NCI-H2107 treated with DMSO at 0.1 percent for 48 hours (cell line): Measurements from ENCODE around the gene HSD3B7.
A peak's percentile ranks its signal among the peaks of the same experiment; 100 is the strongest.

Experiments used
- DNase-seq: peaks from one replicate; lab custom pipeline; 2025; ENCODE audit not compliant: unreplicated experiment; lab: John Stamatoyannopoulos, UW

HSD3B7 gene

DNA sequence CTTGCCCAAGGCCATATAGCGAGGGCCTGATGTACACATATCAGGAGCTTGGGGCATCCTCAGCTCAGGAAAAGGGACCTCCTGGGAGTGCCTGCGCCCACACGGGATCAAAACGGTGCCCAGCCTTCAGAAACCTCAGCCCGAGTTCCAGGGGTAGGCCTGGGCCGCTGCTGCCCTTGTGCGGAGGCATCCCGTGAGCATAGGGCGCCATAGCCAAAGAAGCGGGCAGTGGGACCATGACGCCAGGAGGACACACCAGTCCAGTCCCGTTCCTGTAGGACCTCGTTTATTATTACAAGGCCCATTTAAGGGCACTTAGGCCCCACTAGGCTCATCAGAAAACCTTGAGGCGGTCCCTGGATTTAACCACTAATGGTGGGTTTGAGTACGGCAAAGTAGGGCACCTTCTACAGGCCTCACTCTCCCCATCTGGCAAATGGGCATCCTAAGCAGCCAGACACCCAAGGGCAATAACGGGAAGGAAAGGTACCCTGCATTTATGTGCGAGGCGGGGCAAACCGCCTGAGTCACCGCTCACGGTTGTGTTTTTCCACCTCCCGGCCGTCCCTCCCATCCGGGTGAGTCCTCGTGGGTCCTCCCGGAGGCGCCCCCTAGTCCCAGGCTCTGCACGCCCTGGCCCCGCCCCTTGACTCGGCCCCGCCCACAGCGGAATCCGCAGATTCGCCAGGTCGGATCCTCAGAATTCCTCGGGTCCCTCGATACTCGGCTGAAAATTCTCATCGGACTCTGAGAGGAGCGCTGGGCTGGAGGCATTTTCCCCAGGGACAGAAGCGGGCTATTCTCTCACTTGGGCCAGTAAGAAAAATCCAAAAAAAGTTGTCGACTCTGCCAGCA is 28.2 kb upstream of the HSD3B7 start:
- peak; percentile 34 for DNase-seq

DNA sequence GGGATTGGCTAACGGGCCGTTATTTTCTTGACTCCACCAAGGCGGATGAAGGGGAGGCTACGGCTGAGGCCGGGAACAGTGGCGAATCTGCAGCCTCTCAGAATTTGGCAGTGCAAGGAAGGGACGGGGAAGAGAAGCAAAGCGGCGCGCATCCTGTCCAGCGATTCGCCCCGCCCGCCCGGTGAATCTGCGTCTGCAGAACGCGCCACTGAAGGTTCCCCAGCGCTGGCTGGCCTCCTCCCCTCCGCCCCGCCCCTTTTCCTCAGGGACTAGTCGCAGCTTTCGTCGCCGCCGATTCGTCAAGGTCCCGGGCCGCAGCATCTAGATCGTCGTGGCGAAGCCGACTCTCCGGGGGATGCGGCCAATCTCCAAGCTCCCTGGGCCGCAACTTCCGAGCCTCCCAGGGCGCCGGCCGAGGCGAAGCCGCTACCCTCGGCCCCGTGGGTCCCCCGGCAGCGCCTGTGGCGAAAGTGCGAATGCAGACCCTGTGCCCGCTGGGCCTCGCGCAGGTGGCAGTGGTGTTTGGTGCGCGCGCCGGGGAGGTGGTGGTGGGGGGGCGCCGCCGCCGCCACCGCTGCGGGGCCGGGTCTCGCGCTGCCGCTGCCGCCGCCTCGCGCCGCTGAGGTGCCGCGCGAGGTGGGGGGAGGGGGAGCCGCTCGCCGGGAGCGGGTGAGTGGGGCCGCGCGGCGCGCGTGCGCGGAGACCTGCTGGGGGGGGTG is 27.4 kb upstream of the HSD3B7 start, which contains the start of gene SETD1A:
Gene SETD1A (plus strand): TSS at position 299 of the 719 bp plus-strand sequence. CDS start 978 bp downstream, outside the sequence.
- DNase-seq, result peak; percentile 81

DNA sequence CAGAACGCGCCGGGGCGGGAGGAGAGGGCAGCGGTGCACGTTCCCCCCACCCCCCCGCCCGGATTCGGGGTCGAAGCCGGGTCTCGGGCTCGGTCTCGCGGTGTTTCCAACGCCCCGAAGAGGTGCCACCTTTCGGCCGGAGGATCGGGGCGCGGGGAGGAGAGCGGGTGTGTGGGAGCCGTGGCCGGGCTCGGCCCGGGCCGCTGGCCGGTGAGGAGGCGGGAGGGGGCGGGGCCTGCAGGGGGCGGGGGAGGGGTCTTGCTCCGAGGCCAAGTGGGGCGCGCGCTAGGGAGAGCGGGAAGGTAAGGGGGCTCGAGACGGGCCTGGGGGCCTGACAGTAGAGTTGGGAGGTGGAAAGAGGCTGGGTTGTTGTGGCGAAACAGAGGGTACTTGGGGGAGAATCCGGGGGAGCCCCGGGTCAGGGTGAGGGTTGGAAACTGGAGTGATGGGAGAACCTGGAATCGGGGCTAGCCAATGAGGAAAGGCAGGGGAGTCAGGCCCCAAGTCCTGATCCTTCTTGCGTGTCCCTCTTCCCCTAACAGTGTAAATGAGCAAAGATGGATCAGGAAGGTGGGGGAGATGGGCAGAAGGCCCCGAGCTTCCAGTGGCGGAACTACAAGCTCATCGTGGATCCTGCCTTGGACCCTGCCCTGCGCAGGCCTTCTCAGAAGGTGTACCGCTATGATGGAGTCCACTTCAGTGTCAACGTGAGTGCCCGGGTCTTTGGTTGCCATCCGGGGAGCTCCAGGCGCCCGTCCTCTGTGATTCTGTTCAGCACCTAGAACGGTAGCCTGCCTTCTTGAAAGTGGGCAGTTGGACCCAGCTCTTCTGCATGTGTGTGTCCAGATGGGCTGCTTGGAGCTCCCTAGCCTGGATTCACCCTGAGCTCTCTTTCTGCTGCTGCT is 26.6 kb upstream of the HSD3B7 start:
- DNase-seq, result peak; percentile 8

DNA sequence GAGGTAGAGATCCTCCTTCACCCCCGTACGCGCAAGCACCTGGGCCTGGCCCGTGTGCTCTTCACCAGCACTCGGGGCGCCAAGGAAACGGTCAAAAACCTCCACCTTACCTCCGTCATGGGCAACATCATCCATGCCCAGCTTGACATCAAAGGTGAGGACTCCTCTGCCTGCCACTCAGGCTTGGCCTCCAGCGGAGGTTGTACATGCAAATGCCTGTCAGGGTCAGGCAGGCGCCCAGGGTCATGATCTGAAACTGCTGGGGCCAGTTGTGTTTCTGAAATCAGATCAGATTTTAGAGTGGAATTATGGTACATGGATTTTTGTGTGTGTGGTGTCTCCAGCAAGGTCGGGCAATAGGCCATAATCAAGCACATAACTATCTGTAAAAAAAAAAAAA is 23.6 kb upstream of the HSD3B7 start:
- no peak for DNase-seq

DNA sequence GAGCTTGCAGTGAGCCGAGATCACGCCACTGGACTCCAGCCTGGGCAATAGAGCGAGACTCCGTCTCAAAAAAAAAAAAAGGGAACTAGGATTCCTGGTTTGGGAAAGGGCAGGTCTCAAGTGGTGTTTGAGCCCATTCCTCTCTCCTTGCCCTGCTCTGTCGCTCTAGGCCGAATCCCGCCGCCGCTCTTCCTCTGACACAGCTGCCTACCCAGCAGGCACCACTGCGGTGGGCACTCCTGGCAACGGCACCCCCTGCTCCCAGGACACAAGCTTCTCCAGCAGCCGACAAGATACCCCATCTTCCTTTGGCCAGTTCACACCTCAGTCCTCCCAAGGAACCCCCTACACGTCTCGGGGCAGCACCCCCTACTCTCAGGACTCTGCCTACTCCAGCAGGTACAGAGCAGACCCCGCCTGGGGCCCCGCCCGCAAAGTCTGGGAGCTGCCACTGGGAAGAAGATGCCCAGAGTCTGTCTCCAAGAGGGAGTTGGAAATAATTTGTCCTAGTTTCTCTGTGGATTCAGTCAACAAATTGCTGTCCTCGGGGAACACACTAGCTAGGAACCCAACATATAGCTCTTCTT is 21.0 kb upstream of the HSD3B7 start:
- DNase-seq, result no peak

DNA sequence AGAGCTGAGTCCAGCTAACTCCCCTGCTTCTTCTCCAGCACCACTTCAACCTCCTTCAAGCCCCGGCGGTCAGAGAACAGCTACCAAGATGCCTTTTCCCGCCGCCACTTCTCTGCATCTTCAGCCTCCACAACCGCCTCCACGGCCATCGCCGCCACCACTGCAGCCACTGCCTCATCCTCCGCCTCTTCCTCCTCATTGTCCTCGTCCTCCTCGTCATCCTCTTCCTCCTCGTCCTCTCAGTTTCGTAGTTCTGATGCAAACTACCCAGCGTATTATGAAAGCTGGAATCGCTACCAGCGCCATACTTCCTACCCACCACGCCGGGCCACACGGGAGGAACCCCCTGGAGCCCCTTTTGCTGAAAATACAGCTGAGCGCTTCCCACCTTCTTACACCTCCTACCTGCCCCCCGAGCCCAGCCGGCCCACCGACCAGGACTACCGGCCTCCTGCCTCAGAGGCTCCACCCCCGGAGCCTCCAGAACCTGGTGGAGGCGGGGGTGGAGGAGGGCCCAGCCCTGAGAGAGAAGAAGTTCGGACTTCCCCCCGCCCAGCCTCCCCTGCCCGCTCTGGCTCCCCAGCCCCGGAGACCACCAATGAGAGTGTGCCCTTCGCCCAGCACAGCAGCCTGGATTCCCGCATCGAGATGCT is 20.3 kb upstream of the HSD3B7 start:
- no peak for DNase-seq

DNA sequence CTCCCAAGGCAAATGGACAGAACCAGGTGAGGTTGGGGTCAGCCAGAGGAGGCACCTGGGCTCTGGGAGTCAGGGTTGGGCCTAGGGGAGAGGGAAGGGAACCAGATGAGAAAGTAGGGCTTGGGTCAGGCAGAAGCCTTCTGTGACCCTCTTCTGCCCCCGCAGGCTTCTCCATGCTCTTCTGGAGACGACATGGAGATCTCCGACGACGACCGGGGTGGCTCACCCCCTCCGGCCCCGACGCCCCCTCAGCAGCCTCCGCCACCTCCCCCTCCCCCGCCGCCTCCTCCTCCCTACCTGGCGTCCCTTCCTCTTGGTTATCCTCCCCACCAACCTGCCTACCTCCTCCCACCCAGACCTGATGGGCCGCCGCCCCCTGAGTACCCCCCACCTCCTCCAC is 19.6 kb upstream of the HSD3B7 start:
- no peak for DNase-seq

DNA sequence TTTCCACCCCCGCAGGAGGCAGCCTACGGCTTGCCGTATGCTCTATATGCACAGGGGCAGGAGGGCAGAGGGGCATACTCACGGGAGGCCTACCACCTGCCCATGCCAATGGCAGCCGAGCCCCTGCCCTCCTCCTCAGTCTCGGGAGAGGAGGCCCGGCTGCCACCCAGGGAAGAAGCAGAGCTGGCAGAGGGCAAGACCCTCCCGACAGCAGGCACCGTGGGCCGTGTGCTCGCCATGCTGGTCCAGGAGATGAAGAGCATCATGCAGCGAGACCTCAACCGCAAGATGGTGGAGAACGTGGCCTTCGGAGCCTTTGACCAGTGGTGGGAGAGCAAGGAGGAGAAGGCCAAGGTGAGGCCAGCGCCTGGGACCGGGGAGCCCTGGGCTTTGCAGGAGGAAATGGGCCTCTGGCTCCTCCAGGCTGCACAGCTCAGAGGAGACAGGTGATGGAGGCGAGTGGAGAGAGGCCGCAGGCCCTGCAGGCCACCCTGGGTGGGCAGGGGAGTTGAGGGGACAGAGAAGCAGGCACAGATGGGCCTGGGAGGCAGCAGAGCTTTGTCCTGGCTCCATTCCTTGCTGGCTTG is 18.9 kb upstream of the HSD3B7 start:
- no peak for DNase-seq

DNA sequence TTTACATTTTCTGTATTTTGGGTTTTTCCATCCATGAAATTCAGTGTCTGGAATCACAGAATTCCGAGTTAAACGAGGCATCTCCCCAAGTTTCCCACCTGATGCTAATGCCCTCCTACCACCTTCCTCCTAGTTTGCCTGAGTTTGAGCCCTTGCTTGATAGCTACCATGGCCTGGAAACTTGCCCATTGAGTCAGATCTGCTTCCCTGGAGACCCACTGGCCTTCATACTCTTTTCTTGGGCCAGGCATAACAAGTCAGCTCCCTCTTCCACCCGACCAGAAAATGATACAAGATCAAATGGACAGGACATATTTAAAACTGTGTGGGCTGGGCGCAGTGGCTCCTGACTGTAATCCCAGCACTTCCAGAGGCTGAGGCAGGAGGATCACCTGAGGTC is 17.2 kb upstream of the HSD3B7 start:
- no peak for DNase-seq

DNA sequence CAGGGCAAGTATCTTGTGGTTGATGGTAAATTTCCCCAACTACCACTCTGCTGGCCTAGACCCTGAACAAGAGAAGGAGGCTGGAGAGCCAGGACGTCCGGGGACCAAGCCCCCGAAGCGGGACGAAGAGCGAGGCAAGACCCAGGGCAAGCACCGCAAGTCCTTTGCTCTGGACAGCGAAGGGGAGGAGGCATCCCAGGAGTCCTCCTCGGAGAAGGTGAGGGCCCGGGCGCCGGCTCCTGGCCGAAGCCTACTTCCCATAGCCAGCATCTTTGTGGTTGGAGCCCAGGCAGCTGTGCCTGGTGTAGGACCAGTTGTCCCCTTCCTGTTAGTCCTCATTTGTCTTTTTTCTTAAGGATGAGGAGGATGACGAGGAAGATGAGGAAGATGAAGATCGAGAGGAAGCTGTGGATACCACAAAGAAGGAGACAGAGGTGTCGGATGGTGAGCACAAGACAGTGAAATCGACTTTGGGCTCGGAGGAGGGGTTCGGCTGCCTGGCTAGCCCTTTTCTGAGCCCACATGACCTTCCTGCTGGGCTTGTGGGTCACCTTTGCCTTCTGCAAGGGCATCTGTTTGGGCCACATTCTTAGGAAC is 15.7 kb upstream of the HSD3B7 start:
- DNase-seq, result no peak

DNA sequence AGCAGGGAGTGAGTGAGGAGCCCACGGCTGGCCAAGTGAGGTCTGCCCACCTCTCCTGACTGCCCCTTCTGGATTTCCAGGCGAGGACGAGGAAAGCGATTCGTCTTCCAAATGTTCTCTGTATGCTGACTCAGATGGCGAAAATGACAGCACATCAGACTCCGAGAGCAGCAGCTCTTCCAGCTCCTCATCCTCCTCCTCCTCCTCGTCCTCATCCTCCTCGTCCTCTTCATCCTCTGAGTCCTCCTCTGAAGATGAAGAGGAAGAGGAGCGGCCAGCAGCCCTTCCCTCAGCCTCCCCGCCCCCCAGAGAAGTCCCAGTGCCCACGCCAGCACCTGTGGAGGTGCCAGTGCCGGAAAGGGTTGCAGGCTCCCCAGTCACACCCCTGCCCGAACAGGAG is 13.7 kb upstream of the HSD3B7 start:
- DNase-seq, result no peak

DNA sequence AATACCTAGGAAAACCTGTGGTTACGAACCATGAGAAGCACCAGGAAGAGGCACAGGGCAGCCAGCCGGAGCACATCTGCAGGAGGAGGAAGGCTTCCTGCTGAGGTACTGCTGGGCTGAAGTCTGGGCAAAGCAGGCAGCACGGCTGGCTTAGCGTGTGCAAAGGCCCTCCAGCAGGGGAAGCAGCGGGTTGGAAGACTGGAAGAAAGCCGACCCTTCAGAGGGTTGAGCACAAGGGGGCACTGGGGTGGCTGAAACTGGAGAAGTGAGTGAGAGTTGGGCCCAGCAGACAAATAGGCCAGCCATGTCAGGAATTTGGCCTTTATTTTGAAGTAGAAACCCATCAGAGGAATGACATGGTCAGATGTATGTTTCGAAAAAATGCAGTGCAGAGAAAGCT is 12.1 kb upstream of the HSD3B7 start:
- no peak for DNase-seq

DNA sequence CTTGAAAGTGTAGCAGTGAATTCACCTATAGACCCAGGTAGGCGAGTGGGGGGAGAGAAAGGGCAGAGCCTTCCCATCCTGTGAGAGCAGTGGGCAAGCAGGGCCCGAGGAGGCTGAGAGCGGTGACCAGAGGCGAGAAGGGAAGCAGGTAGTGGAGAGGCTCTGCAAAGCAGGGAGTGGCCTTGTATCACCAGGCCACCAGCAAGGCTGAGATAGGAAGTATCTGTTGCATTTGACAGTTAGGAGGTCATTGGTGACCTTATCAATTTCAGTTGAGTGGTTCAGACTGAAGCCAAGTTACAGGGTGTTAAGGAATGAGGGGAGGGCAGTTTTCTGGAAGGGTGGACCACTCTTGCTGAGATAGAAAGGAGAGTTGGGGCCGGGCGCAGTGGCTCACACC is 10.7 kb upstream of the HSD3B7 start:
- no peak for DNase-seq

DNA sequence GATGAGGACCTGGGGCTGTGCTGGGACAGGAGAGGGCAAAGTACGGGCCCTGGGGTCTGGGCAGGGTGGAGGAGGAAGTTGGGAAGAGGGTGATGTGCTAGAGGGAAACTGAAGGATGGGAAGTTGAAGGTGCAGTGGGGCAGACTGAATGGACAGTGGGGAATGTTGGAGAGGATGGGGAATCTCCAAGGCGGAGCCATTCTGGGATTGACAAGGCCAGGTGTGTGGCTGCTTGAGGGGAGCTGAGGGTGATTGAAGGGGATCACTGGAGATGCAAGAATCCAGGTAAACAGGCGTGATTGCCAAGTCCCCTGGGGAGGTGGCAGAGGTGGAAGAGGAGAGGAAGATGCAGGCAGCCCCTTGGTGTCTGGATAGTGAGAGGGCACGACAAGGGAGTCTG is 8.5 kb upstream of the HSD3B7 start:
- DNase-seq, result no peak

DNA sequence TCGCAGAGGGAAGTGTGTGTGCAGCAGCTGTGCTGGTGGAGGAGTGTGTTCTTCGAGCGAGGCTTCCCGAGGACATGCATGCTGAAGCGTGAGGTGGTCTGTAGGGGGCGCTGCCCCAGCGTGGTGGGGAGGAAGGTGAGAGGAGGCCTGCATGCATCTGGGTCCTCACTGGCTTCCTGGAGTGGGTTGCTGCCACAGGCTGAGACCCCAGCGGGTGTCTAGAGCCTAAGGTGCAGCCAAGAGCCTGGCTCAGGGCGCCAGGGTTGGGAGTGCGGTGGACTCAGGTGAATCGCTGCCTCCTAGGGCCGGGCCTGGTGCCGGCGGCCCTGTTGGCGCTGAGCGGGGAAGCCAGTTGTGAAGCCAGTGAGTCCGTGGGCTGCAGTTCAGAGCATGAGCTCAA is 7.5 kb upstream of the HSD3B7 start:
- DNase-seq, result no peak

DNA sequence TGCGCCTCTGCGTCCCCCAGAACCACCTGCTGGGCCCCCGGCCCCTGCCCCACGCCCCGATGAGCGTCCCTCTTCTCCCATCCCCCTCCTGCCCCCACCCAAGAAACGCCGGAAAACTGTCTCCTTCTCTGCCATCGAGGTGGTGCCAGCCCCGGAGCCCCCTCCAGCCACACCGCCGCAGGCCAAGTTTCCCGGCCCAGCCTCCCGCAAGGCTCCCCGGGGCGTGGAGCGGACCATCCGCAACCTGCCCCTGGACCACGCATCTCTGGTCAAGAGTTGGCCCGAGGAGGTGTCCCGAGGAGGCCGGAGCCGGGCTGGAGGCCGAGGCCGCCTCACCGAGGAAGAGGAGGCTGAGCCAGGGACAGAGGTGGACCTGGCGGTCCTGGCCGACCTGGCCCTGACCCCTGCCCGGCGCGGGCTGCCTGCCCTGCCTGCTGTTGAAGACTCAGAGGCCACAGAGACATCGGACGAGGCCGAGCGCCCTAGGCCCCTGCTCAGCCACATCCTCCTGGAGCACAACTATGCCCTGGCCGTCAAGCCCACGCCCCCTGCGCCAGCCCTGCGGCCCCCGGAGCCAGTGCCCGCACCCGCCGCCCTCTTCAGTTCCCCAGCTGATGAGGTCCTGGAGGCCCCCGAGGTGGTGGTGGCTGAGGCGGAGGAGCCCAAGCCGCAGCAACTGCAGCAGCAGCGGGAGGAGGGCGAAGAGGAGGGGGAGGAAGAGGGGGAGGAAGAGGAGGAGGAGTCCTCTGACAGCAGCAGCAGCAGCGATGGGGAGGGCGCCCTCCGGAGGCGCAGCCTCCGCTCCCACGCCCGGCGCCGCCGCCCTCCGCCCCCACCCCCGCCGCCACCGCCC is 5.6 kb upstream of the HSD3B7 start:
- DNase-seq, result no peak

DNA sequence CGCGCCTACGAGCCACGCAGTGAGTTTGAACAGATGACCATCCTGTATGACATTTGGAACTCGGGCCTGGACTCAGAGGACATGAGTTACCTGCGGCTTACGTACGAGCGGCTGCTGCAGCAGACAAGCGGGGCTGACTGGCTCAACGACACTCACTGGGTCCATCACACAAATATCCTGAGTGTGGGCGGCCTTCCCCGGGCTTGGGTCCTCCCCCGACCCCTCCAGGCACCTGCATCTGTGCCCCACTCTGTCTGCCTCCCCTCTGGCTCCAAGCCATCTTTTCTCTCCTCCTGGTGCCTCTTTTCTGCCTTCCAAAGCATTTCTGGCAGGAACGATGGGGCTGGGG is 5.0 kb upstream of the HSD3B7 start:
- DNase-seq, result no peak

DNA sequence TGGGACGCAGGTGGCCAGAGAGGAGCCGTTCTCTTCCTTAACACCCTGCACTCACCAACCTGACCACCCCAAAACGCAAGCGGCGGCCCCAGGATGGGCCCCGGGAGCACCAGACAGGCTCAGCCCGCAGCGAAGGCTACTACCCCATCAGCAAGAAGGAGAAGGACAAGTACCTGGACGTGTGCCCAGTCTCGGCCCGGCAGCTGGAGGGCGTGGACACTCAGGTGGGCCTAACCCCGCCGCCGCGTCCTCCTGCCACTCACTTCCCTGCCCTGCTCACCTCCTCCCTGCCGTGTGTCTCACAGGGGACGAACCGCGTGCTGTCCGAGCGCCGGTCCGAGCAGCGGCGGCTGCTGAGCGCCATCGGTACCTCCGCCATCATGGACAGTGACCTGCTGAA is 4.6 kb upstream of the HSD3B7 start:
- DNase-seq, result no peak

DNA sequence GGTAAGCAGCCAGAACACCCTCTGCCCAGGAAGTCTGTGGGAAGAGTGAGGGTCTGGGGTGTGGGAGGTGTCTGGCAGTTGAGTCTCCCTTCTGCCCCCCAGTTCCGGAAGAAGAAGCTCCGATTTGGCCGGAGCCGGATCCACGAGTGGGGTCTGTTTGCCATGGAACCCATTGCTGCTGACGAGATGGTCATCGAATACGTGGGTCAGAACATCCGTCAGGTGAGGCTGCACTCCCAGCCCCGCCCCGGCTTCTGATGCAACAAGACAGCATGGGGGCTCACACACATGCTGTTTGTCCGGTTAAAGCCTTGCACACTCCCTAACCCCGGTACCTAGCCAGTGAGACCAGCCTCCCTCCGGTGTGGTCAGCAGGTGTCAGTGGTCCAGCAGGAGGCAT is 4.0 kb upstream of the HSD3B7 start:
- no peak for DNase-seq
